IPS-18c (cell line): ENCODE measurements around the gene CHMP2B.
"Not testable (repeated sequence)": the region's sequence is repeated elsewhere in the genome, so short reads cannot be mapped to it uniquely, and the experiment has no call there.

Experiments used
- H3K4me3 ChIP-seq: 2 replicates; pipeline ENCODE4 v1.7.0; 2013; ENCODE audit warnings: low read depth, mild to moderate bottlenecking, low read length, moderate library complexity; ENCODE audit not compliant: insufficient read depth
- H3K9me3 ChIP-seq: one replicate; pipeline ENCODE4 v1.6.1; 2013; ENCODE audit warnings: mild to moderate bottlenecking, low read length, moderate library complexity; ENCODE audit not compliant: control insufficient read depth, insufficient read depth

Gene CHMP2B

DNA sequence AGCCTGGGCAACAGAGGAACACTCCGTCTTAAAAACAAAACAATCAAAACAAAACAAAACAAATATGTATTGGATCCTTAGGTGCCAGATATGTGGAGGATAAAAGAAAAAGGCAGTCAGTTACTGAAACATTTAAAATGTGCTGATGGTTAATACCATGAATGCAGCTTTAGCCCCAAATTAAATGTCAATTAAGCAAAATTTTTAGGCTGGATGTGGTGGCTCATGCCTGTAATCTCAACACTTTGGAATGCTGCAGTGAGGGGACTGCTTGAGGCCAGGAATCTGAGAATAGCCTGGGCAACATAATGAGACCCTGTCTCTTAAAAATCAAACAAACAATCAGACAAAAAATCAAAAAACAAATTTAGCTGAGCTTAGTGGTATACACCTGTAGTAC lies 8.5 kb upstream of the CHMP2B start:
- Histone ChIP-seq H3K4me3 (no peak overlapping the region), H3K9me3 (no peaks in the 10 kb centered on the region)

- Histone ChIP-seq H3K4me3 (no peak overlapping the region), H3K9me3 (no peaks in the 10 kb centered on the region)
Measured at GRCh38 chr3:87219611-87220010, 7.5 kb upstream of the CHMP2B start.

GRCh38 chr3:87225659-87226058 lies 1.4 kb upstream of the CHMP2B start:
- no peak overlapping the region for H3K4me3 ChIP-seq
- H3K9me3 ChIP-seq, result no peaks in the 10 kb centered on the region

DNA sequence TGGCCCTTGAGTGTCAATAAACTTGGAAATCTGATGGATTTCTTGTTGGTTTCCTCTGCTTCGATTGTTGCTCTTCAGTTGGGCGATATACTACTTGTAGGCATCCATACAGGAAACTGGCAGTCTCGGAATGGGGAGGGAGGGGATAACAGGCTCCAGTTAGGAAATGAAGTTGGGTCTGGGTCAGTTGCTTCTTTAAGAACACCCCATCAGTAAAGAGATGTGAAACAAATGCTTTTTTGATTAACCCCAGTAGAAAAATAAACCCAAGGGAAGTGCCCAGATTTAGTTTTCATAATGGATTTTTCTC lies 681 bp downstream of the CHMP2B start:
- Histone ChIP-seq H3K4me3 (peak overlapping the region; percentile 83), H3K9me3 (no peaks in the 10 kb centered on the region)

DNA sequence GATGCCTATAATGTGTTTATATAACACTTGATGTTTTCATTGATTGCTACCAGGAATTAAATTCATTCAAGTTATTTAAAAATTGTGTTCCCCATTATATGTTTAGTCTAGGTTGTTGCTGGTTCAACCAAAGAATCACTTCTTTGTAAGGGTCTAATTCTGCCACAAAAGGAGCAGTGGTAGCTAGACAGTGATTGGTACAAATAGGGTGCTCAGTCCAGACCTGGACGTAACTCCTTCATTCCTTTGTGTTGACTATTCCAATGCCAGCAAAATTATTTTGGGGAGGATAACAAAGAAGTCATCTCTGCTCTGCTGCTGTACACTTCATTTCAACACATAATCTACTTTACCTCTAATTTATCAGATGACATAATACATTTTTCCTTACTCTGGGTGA lies 1.2 kb downstream of the CHMP2B start:
- Histone ChIP-seq H3K4me3 (peak overlapping the region; percentile 28; the same call in 1 of the 2 replicates), H3K9me3 (no peaks in the 10 kb centered on the region)

DNA sequence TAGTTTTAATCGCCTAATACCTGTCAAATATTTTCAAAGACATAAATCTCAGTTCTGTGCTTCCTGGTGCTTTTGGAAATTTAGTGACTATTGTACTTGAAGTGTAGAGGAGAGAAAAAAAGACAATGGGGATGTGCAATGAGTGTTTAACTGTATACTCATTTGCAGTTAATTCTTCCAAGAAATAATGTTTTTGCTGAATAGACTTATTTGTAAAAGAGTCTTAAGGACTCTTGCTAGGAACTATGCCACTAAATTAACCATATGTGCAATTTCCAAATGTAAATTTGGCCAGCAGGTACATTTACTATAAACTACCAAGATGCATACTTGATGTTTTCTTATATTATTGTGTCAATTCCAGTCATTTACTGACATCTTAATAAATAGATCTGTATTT lies 2.0 kb downstream of the CHMP2B start:
- no peak overlapping the region for H3K4me3 ChIP-seq

GRCh38 chr3:87233805-87234204 lies 6.7 kb downstream of the CHMP2B start:
- Histone ChIP-seq H3K9me3 (no peaks in the 10 kb centered on the region), H3K4me3 (no peak overlapping the region)

More for the DNA sequence above, 2.0 kb downstream of the CHMP2B start:
- H3K9me3 ChIP-seq, result no peaks in the 10 kb centered on the region

GRCh38 chr3:87236093-87236492 lies 9.0 kb downstream of the CHMP2B start:
- Histone ChIP-seq H3K9me3 (no peaks in the 10 kb centered on the region), H3K4me3 (no peak overlapping the region)

- no peak overlapping the region for H3K4me3 ChIP-seq
- H3K9me3 ChIP-seq, result no peaks in the 10 kb centered on the region
Measured at GRCh38 chr3:87246662-87247429, 19.7 kb downstream of the CHMP2B start.

GRCh38 chr3:87247430-87247773 lies 20.3 kb downstream of the CHMP2B start:
- no peak overlapping the region for H3K4me3 ChIP-seq
- H3K9me3 ChIP-seq, result no peaks in the 10 kb centered on the region

DNA sequence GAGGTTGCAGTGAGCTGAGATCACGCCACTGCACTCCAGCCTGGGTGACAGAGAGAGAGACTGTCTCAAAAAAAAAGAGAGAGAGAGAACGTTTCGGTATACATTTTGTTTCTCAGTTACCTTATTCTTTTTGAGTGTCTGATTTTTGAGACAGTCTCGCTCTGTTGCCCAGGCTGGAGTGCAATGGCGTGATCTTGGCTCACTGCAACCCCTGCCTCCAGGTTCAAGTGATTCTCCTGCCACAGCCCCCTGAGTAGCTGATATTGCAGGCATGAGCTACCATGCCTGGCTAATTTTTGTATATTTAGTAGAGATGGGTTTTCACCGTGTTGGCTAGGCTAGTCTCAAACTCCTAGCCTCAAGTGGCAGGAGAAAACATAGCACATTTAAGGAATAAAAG lies 21.1 kb downstream of the CHMP2B start:
- H3K9me3 ChIP-seq, H3K4me3 ChIP-seq: not testable (repeated sequence)

DNA sequence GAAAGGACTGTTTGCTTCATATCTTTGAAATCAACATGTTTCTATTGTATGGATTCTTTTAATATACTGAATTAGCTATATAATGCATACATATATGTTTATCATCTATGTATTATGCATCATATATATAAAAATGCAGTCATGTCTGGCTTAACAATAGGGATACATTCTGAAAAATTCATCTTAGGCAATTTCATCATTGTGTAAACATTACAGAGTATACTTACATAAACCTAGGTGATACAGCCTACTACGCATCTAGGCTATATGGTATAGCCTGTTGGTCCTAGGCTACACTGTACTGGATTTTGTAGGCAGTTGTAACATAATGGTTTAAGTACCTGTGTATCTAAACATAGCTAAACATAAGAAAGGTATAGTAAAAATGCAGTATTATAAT lies 21.7 kb downstream of the CHMP2B start:
- no peaks in the 10 kb centered on the region for H3K9me3 ChIP-seq
- H3K4me3 ChIP-seq, result no peak overlapping the region

GRCh38 chr3:87250009-87250408 lies 22.9 kb downstream of the CHMP2B start:
- no peaks in the 10 kb centered on the region for H3K9me3 ChIP-seq
- H3K4me3 ChIP-seq, result no peak overlapping the region

DNA sequence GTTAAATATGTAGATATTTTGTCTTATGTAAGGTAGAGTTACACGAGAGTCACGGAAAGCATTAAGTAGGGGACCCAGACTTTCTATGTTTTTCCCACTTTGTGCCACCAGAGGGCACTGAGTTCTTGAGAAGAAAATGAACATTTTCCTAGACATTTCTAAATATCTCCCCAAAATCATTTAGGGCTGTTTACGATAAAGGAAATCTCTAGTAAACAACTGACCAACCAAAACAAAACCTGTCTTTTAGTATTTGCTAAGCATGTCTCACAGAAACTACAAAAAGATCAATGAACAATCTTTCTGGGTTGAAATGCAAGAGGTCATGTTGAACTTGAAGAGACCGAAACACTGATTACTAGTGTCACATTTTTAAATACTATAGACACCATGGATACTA lies 33.2 kb downstream of the CHMP2B start:
- no peaks in the 10 kb centered on the region for H3K9me3 ChIP-seq
- H3K4me3 ChIP-seq, result no peak overlapping the region

GRCh38 chr3:87261925-87262324 lies 34.8 kb downstream of the CHMP2B start:
- Histone ChIP-seq H3K4me3 (no peak overlapping the region), H3K9me3 (no peaks in the 10 kb centered on the region)

GRCh38 chr3:87267953-87268645 lies 41.0 kb downstream of the CHMP2B start:
- Histone ChIP-seq H3K4me3 (no peak overlapping the region), H3K9me3 (no peaks in the 10 kb centered on the region)

DNA sequence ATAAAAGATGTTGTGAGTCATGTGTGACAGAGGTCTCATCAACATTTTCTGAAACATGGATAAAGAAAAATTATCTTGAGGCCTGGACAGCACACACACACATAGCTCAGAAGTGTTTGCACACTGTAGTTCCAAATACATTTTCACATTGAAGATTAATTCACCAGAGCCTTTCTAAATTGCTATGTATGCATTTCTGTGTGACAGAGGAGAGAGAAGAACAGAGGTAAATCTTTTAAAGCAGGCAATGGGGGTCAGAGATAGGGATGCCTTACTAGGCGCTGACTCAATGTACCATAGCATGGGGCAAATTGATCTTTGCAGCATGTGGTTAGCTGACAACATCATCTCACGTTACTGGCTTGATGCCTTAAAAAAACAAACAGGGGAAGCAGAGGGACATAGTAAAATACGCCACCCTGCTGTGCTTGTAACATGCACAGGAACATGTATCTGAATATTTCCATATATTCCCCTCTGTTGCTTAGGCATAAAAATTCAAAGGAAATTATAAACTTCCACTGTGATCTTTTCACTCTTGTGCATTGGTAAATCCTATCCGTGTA lies 41.6 kb downstream of the CHMP2B start:
- Histone ChIP-seq H3K9me3 (no peaks in the 10 kb centered on the region), H3K4me3 (no peak overlapping the region)

DNA sequence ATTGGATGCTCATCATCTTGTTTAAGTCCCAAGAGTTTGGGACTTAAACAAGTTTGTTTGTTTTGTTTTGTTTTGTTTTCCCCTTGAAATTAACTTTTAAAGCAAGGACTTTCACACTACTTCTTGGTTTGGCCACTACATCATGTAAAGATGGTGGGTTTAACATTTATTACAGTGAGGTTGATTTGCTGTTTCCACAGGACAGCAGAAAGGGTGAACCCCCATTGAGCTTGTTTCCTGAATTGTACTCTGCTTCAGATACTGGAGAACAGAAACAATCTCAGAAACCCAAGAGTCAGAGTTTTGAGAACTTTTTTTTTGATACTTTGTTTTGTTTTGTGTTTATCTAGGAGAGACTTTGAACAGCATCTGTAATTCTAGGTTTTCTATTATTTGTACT lies 42.6 kb downstream of the CHMP2B start:
- no peak overlapping the region for H3K4me3 ChIP-seq

More for the DNA sequence above, 42.6 kb downstream of the CHMP2B start:
- H3K9me3 ChIP-seq, result no peaks in the 10 kb centered on the region
